HG02970 (cell line): ENCODE data around the gene PTH2.
"Not testable (repeated sequence)": the region's sequence is repeated elsewhere in the genome, so short reads cannot be mapped to it uniquely, and the experiment has no call there.

Experiments
- ATAC-seq: cut with Tn5 transposase; IDR thresholded peaks from one replicate; pipeline ENCODE4 v1.9.1; 2021; ENCODE audit warnings: mild to moderate bottlenecking, moderate library complexity, moderate number of reproducible peaks; ENCODE audit not compliant: unreplicated experiment, low FRiP score

PTH2 gene

GRCh38 chr19:49423071-49423984 lies at the start of gene PTH2:
Gene PTH2 (minus strand): TSS chr19:49423441. CDS start chr19:49423339, 102 bp downstream.
- ATAC-seq = no peak

- no peak for ATAC-seq
Observed at GRCh38 chr19:49472936-49473335, 49.7 kb upstream of the PTH2 start.

- ATAC-seq = no peak
Observed at GRCh38 chr19:49470615-49470978, 47.4 kb upstream of the PTH2 start.

GRCh38 chr19:49469828-49470614 lies 46.8 kb upstream of the PTH2 start:
- no peak for ATAC-seq

GRCh38 chr19:49468746-49469447 lies 45.7 kb upstream of the PTH2 start:
- ATAC-seq = peak; percentile 45

- no peak for ATAC-seq
Observed at GRCh38 chr19:49468199-49468598, 45.0 kb upstream of the PTH2 start.

GRCh38 chr19:49465371-49465770 lies 42.1 kb upstream of the PTH2 start:
- no peak for ATAC-seq

GRCh38 chr19:49463960-49464740 lies 40.9 kb upstream of the PTH2 start:
- no peak for ATAC-seq

- no peak for ATAC-seq
Observed at GRCh38 chr19:49462492-49462891, 39.3 kb upstream of the PTH2 start.

GRCh38 chr19:49461656-49462055 lies 38.4 kb upstream of the PTH2 start:
- ATAC-seq = no peak

GRCh38 chr19:49461130-49461529 lies 37.9 kb upstream of the PTH2 start:
- ATAC-seq = not testable (repeated sequence)

GRCh38 chr19:49459388-49459787 lies 36.1 kb upstream of the PTH2 start:
- no peak for ATAC-seq

GRCh38 chr19:49458567-49458903 lies 35.3 kb upstream of the PTH2 start:
- no peak for ATAC-seq

- no peak for ATAC-seq
Observed at GRCh38 chr19:49456326-49456725, 33.1 kb upstream of the PTH2 start.

- ATAC-seq = no peak
Observed at GRCh38 chr19:49455773-49456172, 32.5 kb upstream of the PTH2 start.

GRCh38 chr19:49453757-49454240 lies 30.6 kb upstream of the PTH2 start:
- no peak for ATAC-seq

GRCh38 chr19:49453013-49453756 lies 29.9 kb upstream of the PTH2 start, which contains the start of gene ALDH16A1:
Gene ALDH16A1 (plus strand): TSS chr19:49453225. CDS start chr19:49453332, 107 bp downstream.
- ATAC-seq = peak; percentile 89

GRCh38 chr19:49451430-49452181 lies 28.4 kb upstream of the PTH2 start, which contains the start of gene PIH1D1:
Gene PIH1D1 (minus strand): TSS chr19:49451814. CDS start chr19:49451574, 240 bp downstream.
- ATAC-seq = peak; percentile 57
